IMR-90 (cell line): Measurements from ENCODE around the gene RERE.

Experiments
- CTCF ChIP-seq: conservative IDR thresholded peaks from 2 replicates; pipeline ENCODE4 v1.5.1; 2012; ENCODE audit warnings: mild to moderate bottlenecking, low read depth, low read length, improper control_type of control experiment
- MAFK ChIP-seq: IDR thresholded peaks from 2 replicates; pipeline ENCODE4 v1.6.1; 2012; ENCODE audit warnings: low read depth, low read length, improper control_type of control experiment
- MAZ ChIP-seq: IDR thresholded peaks from 2 replicates; pipeline ENCODE4 v1.6.1; 2012; ENCODE audit warnings: low read depth, mild to moderate bottlenecking, low read length, improper control_type of control experiment, moderate library complexity, borderline replicate concordance
- POLR2A ChIP-seq: IDR thresholded peaks from 2 replicates; pipeline ENCODE4 v1.6.1; 2012; ENCODE audit warnings: mild to moderate bottlenecking, low read depth, low read length
- RFX5 ChIP-seq: IDR thresholded peaks from 2 replicates; pipeline ENCODE4 v1.8.0; 2012; ENCODE audit warnings: low read depth, mild to moderate bottlenecking, low read length, moderate library complexity

- TF ChIP-seq MAZ (no peak), POLR2A (no peak), CTCF (no peak), MAFK (no peak), RFX5 (no peak)
These were observed 300.5 kb downstream of the RERE start for GRCh38 chr1:8516793-8517556.
